Thyroid gland (tissue), 4 donors: ENCODE data around the gene SLC25A17. TPM values are rescaled to one million over a fixed set of nuclear protein-coding genes. Genes with fewer than 3 reads are reported as not detected.
"Not testable (repeated sequence)": the region's sequence is repeated elsewhere in the genome, so short reads cannot be mapped to it uniquely, and the experiment has no call there.

Experiments
- DNase-seq, 2 donors: peaks; one replicate each; pipeline ENCODE4 v3.0.0-alpha.2; 2019
- H3K27ac ChIP-seq, 3 donors: fragments of 200-600 bp; sonication (generic); 1 replicate in 2 of 3; 2 replicates in 1 of 3; pipeline ENCODE4 v1.5.1; 2016 to 2019; ENCODE audit warnings: mild to moderate bottlenecking in 1 of 3, moderate library complexity in 1 of 3
- H3K27me3 ChIP-seq: fragments of 200-600 bp; sonication (generic); one replicate; pipeline ENCODE4 v1.5.1; 2019
- H3K36me3 ChIP-seq, 2 donors: fragments of 200-600 bp; sonication (generic); one replicate each; pipeline ENCODE4 v1.5.1; 2016 to 2019
- H3K4me1 ChIP-seq, 2 donors: fragments of 200-600 bp; sonication (generic); one replicate each; pipeline ENCODE4 v1.5.1; 2017 to 2019
- H3K4me3 ChIP-seq, 3 donors: fragments of 200-600 bp; sonication (generic); replicated peaks in 1 of 3; 1 replicate in 2 of 3; 2 replicates in 1 of 3; pipeline ENCODE4 v1.5.1; 2016; ENCODE audit warnings: mild to moderate bottlenecking in 1 of 3
- H3K9me3 ChIP-seq: fragments of 200-600 bp; sonication (generic); one replicate; pipeline ENCODE4 v1.5.1; 2017
- CTCF ChIP-seq, 6 experiments: fragments of 200-600 bp in 3 of 6; fragments of 450-650 bp in 3 of 6; sonication (generic) in 3 of 6; IDR thresholded peaks; one replicate each; pipeline ENCODE4 v1.5.1; 2016 to 2019; ENCODE audit warnings: antibody characterized with exemption in 6 of 6, mild to moderate bottlenecking in 2 of 6, inconsistent platforms in 1 of 6, moderate library complexity in 1 of 6
- POLR2A ChIP-seq, 2 donors: fragments of 450-650 bp; IDR thresholded peaks; one replicate each; pipeline ENCODE4 v1.6.1; 2017; ENCODE audit warnings: antibody characterized with exemption in 2 of 2, mild to moderate bottlenecking in 2 of 2, moderate library complexity in 1 of 2
- WGBS, 2 donors: methylation state at CpG; one replicate each; pipeline ENCODE4 v1.1.5; 2017; 5-methylcytosine and 5-hydroxymethylcytosine counted together
- intact Hi-C: fragments of 100-400 bp; cut with DNase I; formaldehyde crosslinking; loops from one replicate; pipeline ENCODE4 v1.15.1; 2023
- total RNA-seq, 4 donors: library from RNA; depleted of rRNA; stranded (reverse); fragments of >200 nt; gene quantifications; one replicate each; pipeline ENCODE4 v1.2.3, GENCODE V29; 2016

Gene SLC25A17
- total RNA-seq, result 10 to 100 TPM; 15.5 to 25.0 (median 20.9) TPM

- no peaks in the 10 kb centered on the region for H3K9me3 ChIP-seq
- peak in 5 of 6 experiments; percentile 19 to 49 (median 42) for TF ChIP-seq CTCF (IDR thresholded peaks at IDR 0.05)
- peak in 1 of 2 donors; percentile 53 for TF ChIP-seq POLR2A (IDR thresholded peaks at IDR 0.05)
- H3K27me3 ChIP-seq, result no peaks in the 10 kb centered on the region
- intact Hi-C loops, result no loop called here
- peak within 1 kb of the TSS; percentile 69 to 100 (median 82) for H3K4me3 ChIP-seq
- peak; percentile 91 to 93 for DNase-seq
- peaks cover 0 to 3% of the 10 kb centered on the region in 2 donors for H3K36me3 ChIP-seq
- 0 to 1% methylated on average over 20 to 21 of the region's 61 CpGs for WGBS, 2 donors
- H3K4me1 ChIP-seq, result peaks cover 17 to 19% of the 10 kb centered on the region in 2 donors
- H3K27ac ChIP-seq, result peak within 1 kb of the TSS; percentile 35 to 54 (median 41)
These were observed at the start of gene SLC25A17 for GRCh38 chr22:40818747-40819598. TSS of gene SLC25A17 (minus strand) at chr22:40819346. CDS start at chr22:40819248, 98 bp downstream.

GRCh38 chr22:40868379-40868778, 49.2 kb upstream of the SLC25A17 start:
- H3K27me3 ChIP-seq, intact Hi-C loops, H3K36me3 ChIP-seq, DNase-seq, H3K4me3 ChIP-seq, H3K9me3 ChIP-seq, H3K4me1 ChIP-seq: not testable (repeated sequence)
- WGBS, 2 donors, result 94 to 96% methylated on average over 6 of the region's 6 CpGs
- H3K27ac ChIP-seq, result peak overlapping the region in 1 of 3 donors; percentile 80

- H3K9me3 ChIP-seq, result no peaks in the 10 kb centered on the region
- H3K27me3 ChIP-seq, result no peaks in the 10 kb centered on the region
- WGBS, 2 donors, result 94 to 95% methylated on average over 2 of the region's 2 CpGs
- H3K27ac ChIP-seq, result no peak overlapping the region
- TF ChIP-seq CTCF (IDR thresholded peaks at IDR 0.05) (no peak), POLR2A (IDR thresholded peaks at IDR 0.05) (no peak)
- no peak overlapping the region for H3K4me3 ChIP-seq
- DNase-seq, result no peak
- no peaks in the 10 kb centered on the region for H3K36me3 ChIP-seq
- intact Hi-C loops, result no loop called here
- H3K4me1 ChIP-seq, result peaks cover 4 to 7% of the 10 kb centered on the region in 2 donors
These were observed 48.0 kb upstream of the SLC25A17 start for GRCh38 chr22:40867109-40867508.

GRCh38 chr22:40862537-40862936, 43.4 kb upstream of the SLC25A17 start:
- WGBS, 2 donors, result 90 to 97% methylated on average over 2 of the region's 2 CpGs
- H3K36me3 ChIP-seq, result peaks cover 0 to 2% of the 10 kb centered on the region in 2 donors
- H3K27me3 ChIP-seq, result no peaks in the 10 kb centered on the region
- H3K9me3 ChIP-seq, result no peaks in the 10 kb centered on the region
- DNase-seq, result no peak
- H3K27ac ChIP-seq, result no peak overlapping the region
- H3K4me1 ChIP-seq, result peaks cover 6 to 8% of the 10 kb centered on the region in 2 donors
- TF ChIP-seq CTCF (IDR thresholded peaks at IDR 0.05), result no peak
- no peak for TF ChIP-seq POLR2A (IDR thresholded peaks at IDR 0.05)
- intact Hi-C loops, result no loop called here
- H3K4me3 ChIP-seq, result no peak overlapping the region

- intact Hi-C loops, result no loop called here
- Histone ChIP-seq H3K27ac (no peak within 1 kb of the TSS), H3K4me3 (no peak within 1 kb of the TSS), H3K36me3 (peaks cover 0 to 2% of the 10 kb centered on the region in 2 donors), H3K4me1 (peaks cover 6 to 10% of the 10 kb centered on the region in 2 donors), H3K9me3 (no peaks in the 10 kb centered on the region), H3K27me3 (no peaks in the 10 kb centered on the region)
- TF ChIP-seq POLR2A (IDR thresholded peaks at IDR 0.05) (no peak), CTCF (IDR thresholded peaks at IDR 0.05) (no peak)
- no peak for DNase-seq
- WGBS, 2 donors, result 91 to 92% methylated on average over 3 of the region's 3 CpGs
These were observed 42.9 kb upstream of the SLC25A17 start, which contains the start of gene DNAJB7 for GRCh38 chr22:40862013-40862412. TSS of gene DNAJB7 (minus strand) at chr22:40862113. CDS start at chr22:40861994, 119 bp downstream.
